Measurements from ENCODE around the gene GADL1. TPM values are rescaled to one million over a fixed set of nuclear protein-coding genes. Genes with fewer than 3 reads are reported as not detected.

GADL1 gene
- total and polyA plus RNA-seq, 4 donors = 0.01 to 2.4 (median 0.05) TPM

DNA sequence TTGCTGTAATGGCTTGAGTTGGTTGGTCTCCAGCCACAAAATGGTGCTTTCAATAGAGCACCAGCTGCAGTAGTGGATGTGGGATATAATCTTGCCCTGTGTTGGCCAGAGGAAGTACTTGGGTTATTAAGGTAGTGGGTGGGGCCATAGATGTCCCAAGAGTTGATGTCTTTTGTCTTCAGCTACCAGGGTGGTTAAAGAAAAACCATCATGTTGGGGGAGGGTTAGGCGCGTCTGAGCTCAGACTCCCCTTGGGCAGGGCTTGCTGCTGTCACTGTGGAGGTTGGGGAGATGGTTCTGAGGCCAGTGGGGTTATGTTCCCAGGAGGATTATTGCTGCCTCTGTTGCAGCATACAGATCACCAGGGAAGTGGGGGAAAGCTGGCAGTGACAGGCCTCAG lies 46.9 kb upstream of the GADL1 start:
- no peak overlapping the region for H3K4me3 ChIP-seq
- TF ChIP-seq, protein P1, sequence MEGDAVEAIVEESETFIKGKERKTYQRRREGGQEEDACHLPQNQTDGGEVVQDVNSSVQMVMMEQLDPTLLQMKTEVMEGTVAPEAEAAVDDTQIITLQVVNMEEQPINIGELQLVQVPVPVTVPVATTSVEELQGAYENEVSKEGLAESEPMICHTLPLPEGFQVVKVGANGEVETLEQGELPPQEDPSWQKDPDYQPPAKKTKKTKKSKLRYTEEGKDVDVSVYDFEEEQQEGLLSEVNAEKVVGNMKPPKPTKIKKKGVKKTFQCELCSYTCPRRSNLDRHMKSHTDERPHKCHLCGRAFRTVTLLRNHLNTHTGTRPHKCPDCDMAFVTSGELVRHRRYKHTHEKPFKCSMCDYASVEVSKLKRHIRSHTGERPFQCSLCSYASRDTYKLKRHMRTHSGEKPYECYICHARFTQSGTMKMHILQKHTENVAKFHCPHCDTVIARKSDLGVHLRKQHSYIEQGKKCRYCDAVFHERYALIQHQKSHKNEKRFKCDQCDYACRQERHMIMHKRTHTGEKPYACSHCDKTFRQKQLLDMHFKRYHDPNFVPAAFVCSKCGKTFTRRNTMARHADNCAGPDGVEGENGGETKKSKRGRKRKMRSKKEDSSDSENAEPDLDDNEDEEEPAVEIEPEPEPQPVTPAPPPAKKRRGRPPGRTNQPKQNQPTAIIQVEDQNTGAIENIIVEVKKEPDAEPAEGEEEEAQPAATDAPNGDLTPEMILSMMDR (IDR thresholded peaks at IDR 0.05; ENCODE audit: control extremely low read depth, extremely low read depth) = no peak
- no peaks in the 10 kb centered on the region for H3K36me3 ChIP-seq (ENCODE audit: control insufficient read depth in 4 of 4, insufficient read depth in 4 of 4, low read length in 4 of 4)
- no peak overlapping the region for H3K27ac ChIP-seq (ENCODE audit: low read depth in 1 of 2, low read length in 1 of 2)
- ATAC-seq (ENCODE audit: insufficient read depth, low FRiP score) = no peak
- H3K4me1 ChIP-seq (ENCODE audit: control insufficient read depth in 5 of 5, insufficient read depth in 5 of 5, low read length in 5 of 5) = no peaks in the 10 kb centered on the region
- 93 to 100% methylated on average over 2 of the region's 2 CpGs for WGBS, 2 donors
- H3K27me3 ChIP-seq (ENCODE audit: control insufficient read depth in 3 of 3, insufficient read depth in 3 of 3, low read length in 2 of 3) = no peaks in the 10 kb centered on the region
- DNase-seq = no peak
- H3K9ac ChIP-seq (ENCODE audit: insufficient read depth in 1 of 2, low read length in 2 of 2) = no peak overlapping the region
- H3K9me3 ChIP-seq (ENCODE audit: control insufficient read depth in 4 of 4, insufficient read depth in 3 of 4, low read length in 3 of 4) = no peaks in the 10 kb centered on the region

DNA sequence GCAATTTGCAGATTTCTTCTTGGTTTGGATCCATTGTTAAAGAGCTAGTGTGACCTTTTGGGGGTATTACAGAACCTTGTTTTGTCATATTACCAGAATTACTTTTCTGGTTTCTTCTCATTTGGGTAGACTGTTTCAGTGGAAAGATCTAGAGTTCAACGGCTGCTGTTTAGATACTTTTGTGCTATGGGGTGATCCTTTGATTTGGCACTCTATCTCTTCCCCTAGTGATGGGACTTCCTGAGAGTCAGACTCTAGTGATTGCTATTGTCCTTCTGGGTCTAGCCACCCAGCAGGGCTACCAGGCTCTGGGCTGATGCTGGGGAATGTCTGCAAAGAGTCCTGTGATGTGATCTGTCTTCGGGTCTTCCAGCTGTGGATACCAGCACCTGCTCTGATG lies 46.3 kb upstream of the GADL1 start:
- ATAC-seq (ENCODE audit: insufficient read depth, low FRiP score) (no peak), DNase-seq (no peak)
- Histone ChIP-seq H3K9me3 (ENCODE audit: control insufficient read depth in 4 of 4, insufficient read depth in 3 of 4, low read length in 3 of 4) (no peaks in the 10 kb centered on the region), H3K27ac (ENCODE audit: low read depth in 1 of 2, low read length in 1 of 2) (no peak overlapping the region), H3K4me3 (no peak overlapping the region), H3K36me3 (ENCODE audit: control insufficient read depth in 4 of 4, insufficient read depth in 4 of 4, low read length in 4 of 4) (no peaks in the 10 kb centered on the region), H3K4me1 (ENCODE audit: control insufficient read depth in 5 of 5, insufficient read depth in 5 of 5, low read length in 5 of 5) (no peaks in the 10 kb centered on the region), H3K27me3 (ENCODE audit: control insufficient read depth in 3 of 3, insufficient read depth in 3 of 3, low read length in 2 of 3) (no peaks in the 10 kb centered on the region), H3K9ac (ENCODE audit: insufficient read depth in 1 of 2, low read length in 2 of 2) (no peak overlapping the region)
- WGBS, 2 donors = 91 to 95% methylated on average over 2 of the region's 2 CpGs
- TF ChIP-seq, protein P1 (IDR thresholded peaks at IDR 0.05; ENCODE audit: control extremely low read depth, extremely low read depth) = no peak

DNA sequence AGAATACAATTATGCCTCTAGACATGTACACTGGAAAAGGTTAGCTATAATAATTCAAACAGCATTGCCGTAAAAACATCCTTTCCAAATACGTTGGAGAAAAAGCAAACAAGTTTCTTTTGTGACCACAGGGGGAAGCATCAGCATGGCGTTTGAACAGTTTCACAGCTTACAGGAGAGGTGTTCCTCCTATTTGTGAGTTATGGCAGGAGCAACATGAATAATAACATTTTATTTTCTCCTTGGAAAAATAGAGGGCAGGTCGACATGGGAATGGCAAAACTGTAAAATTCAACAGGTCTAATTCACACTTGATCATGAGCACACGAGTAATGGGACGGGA lies 39.7 kb upstream of the GADL1 start:
- TF ChIP-seq, protein P1 (IDR thresholded peaks at IDR 0.05; ENCODE audit: control extremely low read depth, extremely low read depth) = no peak
- peak overlapping the region in 1 of 2 donors; percentile 15 for H3K9ac ChIP-seq (ENCODE audit: insufficient read depth in 1 of 2, low read length in 2 of 2)
- no peaks in the 10 kb centered on the region for H3K36me3 ChIP-seq (ENCODE audit: control insufficient read depth in 4 of 4, insufficient read depth in 4 of 4, low read length in 4 of 4)
- no peaks in the 10 kb centered on the region for H3K27me3 ChIP-seq (ENCODE audit: control insufficient read depth in 3 of 3, insufficient read depth in 3 of 3, low read length in 2 of 3)
- ATAC-seq (ENCODE audit: insufficient read depth, low FRiP score) = peak; percentile 47
- peaks cover 0 to 10% (median 0%) of the 10 kb centered on the region in 5 donors for H3K4me1 ChIP-seq (ENCODE audit: control insufficient read depth in 5 of 5, insufficient read depth in 5 of 5, low read length in 5 of 5)
- no peaks in the 10 kb centered on the region for H3K9me3 ChIP-seq (ENCODE audit: control insufficient read depth in 4 of 4, insufficient read depth in 3 of 4, low read length in 3 of 4)
- H3K4me3 ChIP-seq = no peak overlapping the region
- whole genome bisulfite sequencing, 2 donors = 23 to 27% methylated on average over 6 of the region's 6 CpGs
- no peak overlapping the region for H3K27ac ChIP-seq (ENCODE audit: low read depth in 1 of 2, low read length in 1 of 2)
- peak; percentile 25 to 77 (median 62) for DNase-seq

DNA sequence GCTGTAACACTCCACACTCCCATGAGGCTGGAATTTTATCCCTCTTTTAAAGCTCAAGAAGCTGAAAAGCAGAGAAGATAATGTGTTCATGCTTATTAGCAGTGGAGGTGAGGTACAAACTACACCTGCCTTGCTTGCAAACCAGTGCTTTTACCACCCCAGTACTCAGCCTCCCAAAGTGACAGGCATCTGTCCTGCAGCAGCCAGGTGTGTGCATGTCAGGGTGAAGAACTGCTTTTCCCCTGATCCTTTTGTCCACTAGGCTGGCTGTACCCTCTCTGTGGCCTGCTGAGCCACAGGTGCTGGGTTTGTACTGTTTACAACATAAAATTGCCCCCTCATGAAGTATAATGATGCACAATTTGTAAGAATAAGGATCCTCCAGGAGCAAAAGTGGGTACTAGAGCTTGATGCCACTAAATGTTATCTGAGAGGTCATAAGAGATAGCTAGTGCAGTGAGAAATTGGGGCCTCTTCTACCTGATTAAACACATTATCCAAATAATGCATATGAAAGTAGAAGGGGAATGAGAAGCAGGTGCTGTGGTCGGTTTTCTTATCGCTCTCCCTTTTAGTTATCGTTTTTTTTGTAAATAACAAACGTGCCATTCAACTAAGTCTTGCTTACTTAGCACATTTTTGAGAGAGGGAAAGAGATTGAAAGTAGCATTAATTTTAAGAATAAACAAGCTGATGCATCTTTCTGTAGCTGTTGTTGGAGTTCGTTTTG lies 39.2 kb upstream of the GADL1 start:
- no peaks in the 10 kb centered on the region for H3K9me3 ChIP-seq (ENCODE audit: control insufficient read depth in 4 of 4, insufficient read depth in 3 of 4, low read length in 3 of 4)
- TF ChIP-seq, protein P1 (IDR thresholded peaks at IDR 0.05; ENCODE audit: control extremely low read depth, extremely low read depth) = no peak
- no peaks in the 10 kb centered on the region for H3K27me3 ChIP-seq (ENCODE audit: control insufficient read depth in 3 of 3, insufficient read depth in 3 of 3, low read length in 2 of 3)
- H3K4me1 ChIP-seq (ENCODE audit: control insufficient read depth in 5 of 5, insufficient read depth in 5 of 5, low read length in 5 of 5) = peaks cover 0 to 10% (median 0%) of the 10 kb centered on the region in 5 donors
- DNase-seq = no peak
- H3K36me3 ChIP-seq (ENCODE audit: control insufficient read depth in 4 of 4, insufficient read depth in 4 of 4, low read length in 4 of 4) = no peaks in the 10 kb centered on the region
- 35 to 53% methylated on average over 5 of the region's 5 CpGs for WGBS, 2 donors
- peak overlapping the region in 1 of 2 donors; percentile 15 for H3K9ac ChIP-seq (ENCODE audit: insufficient read depth in 1 of 2, low read length in 2 of 2)
- H3K27ac ChIP-seq (ENCODE audit: low read depth in 1 of 2, low read length in 1 of 2) = no peak overlapping the region
- ATAC-seq (ENCODE audit: insufficient read depth, low FRiP score) = no peak
- no peak overlapping the region for H3K4me3 ChIP-seq

All from lung (tissue), 12 donors.